Omental fat pad (tissue), 4 donors: ENCODE measurements around the gene PLCL2. TPM values are rescaled to one million over a fixed set of nuclear protein-coding genes. Genes with fewer than 3 reads are reported as not detected.

Experiments
- ATAC-seq: fragments of 150-250 bp; one replicate; pipeline ENCODE4 v1.9.1; 2016; ENCODE audit warnings: mild to moderate bottlenecking, moderate library complexity; ENCODE audit not compliant: low FRiP score
- DNase-seq: peaks from one replicate; pipeline ENCODE4 v3.0.0-alpha.2; 2019; ENCODE audit warnings: low spot score
- CTCF ChIP-seq, 3 donors: fragments of 450-650 bp; IDR thresholded peaks; one replicate each; pipeline ENCODE4 v1.5.1; 2016 to 2017; ENCODE audit warnings: antibody characterized with exemption in 3 of 3, mild to moderate bottlenecking in 3 of 3, moderate library complexity in 2 of 3
- total RNA-seq, 4 donors: library from RNA; depleted of rRNA; stranded (reverse); fragments of >200 nt; gene quantifications; one replicate each; pipeline ENCODE4 v1.1.0, GENCODE V29; 2016

Gene PLCL2
- total RNA-seq, 4 donors from 2014 or later: 10.8 to 28.5 (median 16.3) TPM

GRCh38 chr3:17033516-17034168 lies 148.9 kb downstream of the PLCL2 start:
- DNase-seq (no peak), ATAC-seq (no peak)
- no peak for TF ChIP-seq CTCF (IDR thresholded peaks at IDR 0.05)

- TF ChIP-seq CTCF (IDR thresholded peaks at IDR 0.05): no peak
- DNase-seq (no peak), ATAC-seq (no peak)
These were observed 150.3 kb downstream of the PLCL2 start for GRCh38 chr3:17035033-17035432.

DNA sequence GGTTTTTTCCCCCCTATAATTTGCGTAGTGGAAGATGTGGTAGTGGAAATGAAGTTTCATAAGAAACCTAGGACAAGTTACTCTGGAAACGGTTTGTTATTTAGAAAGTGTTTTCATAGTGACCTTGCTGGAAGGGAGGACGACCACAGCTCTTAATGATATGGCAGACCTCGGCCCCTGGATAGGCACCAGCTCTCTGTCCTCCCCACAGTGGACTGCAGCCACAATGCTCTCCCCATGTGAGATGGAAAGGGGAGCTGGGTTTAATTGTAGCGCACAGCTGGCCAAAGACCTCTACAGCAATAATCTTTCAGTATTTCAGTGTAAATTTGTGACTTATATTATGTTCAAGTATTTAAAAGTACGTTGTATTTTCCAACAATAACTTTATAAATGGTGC lies 151.2 kb downstream of the PLCL2 start:
- ATAC-seq: no peak

GRCh38 chr3:17038141-17038540 lies 153.4 kb downstream of the PLCL2 start:
- DNase-seq: no peak
- ATAC-seq: no peak

More for the DNA sequence above, 151.2 kb downstream of the PLCL2 start:
- no peak for DNase-seq
- no peak for TF ChIP-seq CTCF (IDR thresholded peaks at IDR 0.05)

DNA sequence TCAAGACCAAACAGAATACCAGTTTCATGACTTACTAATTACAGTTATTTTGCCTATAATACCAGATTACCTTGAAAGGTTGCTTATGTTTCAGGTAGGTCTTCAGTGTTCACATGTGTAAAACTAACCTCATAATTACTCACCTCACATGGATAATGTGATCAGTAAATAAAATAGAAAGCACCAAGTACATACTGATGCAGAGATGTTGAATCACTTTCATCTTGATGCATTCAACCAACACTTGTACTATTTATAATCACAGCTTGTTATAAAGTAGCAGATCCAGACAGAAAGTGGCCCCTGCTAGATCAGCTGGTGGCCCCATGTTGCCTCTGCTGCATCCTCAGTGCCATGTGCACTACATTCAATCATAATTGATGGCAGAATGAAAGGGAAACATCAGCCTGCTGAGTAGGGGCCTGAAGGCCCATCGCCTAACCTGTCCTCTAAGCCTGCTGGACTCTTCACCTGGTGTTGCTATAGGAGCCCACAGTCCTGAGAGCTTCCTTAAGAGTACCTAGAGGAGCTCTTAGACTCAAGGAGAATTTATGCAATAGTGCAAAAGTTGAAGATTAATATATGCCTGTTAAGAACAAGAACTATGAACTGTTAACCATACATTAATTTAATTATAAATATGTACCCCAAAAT lies 154.3 kb downstream of the PLCL2 start:
- ATAC-seq (no peak), DNase-seq (no peak)
- TF ChIP-seq CTCF (IDR thresholded peaks at IDR 0.05): no peak

More at GRCh38 chr3:17038141-17038540, 153.4 kb downstream of the PLCL2 start:
- no peak for TF ChIP-seq CTCF (IDR thresholded peaks at IDR 0.05)

DNA sequence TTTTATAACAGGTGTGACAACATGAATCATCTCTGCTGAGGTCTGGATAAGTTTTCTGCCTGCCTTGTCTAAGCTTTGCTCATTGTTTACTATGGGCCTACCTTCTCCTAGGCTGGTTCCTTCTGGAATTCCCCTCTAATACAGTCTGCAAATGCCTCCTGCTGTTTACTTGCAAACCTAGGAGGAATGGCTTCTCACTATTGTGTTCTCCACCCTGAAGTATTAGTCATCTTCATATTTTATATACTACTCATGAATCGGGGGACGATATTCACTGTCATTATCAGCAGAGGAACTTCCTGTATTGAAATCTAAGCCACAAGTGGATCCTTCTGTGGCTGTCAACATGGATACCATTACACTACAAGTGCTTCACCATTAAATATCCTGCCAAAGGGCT lies 154.8 kb downstream of the PLCL2 start:
- DNase-seq (no peak), ATAC-seq (peak; percentile 59)
- no peak for TF ChIP-seq CTCF (IDR thresholded peaks at IDR 0.05)
